A549 treated with Hydrocortisone at 1 μM for 4 hours (cell line): Measurements from ENCODE around the gene NPY4R. TPM values are rescaled to one million over a fixed set of nuclear protein-coding genes. Genes with fewer than 3 reads are reported as not detected.

Experiments used
- total RNA-seq: library from RNA; stranded (reverse); fragments of 200-300 nt; extraction: Qiagen RNA extraction; gene quantifications from 5 replicates; pipeline ENCODE4 v1.2.3, GENCODE V29; 2022

Gene NPY4R, protein sequence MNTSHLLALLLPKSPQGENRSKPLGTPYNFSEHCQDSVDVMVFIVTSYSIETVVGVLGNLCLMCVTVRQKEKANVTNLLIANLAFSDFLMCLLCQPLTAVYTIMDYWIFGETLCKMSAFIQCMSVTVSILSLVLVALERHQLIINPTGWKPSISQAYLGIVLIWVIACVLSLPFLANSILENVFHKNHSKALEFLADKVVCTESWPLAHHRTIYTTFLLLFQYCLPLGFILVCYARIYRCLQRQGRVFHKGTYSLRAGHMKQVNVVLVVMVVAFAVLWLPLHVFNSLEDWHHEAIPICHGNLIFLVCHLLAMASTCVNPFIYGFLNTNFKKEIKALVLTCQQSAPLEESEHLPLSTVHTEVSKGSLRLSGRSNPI
- 24.7 to 53.5 TPM (median 40.8 TPM) in 5 replicates for total RNA-seq

DNA sequence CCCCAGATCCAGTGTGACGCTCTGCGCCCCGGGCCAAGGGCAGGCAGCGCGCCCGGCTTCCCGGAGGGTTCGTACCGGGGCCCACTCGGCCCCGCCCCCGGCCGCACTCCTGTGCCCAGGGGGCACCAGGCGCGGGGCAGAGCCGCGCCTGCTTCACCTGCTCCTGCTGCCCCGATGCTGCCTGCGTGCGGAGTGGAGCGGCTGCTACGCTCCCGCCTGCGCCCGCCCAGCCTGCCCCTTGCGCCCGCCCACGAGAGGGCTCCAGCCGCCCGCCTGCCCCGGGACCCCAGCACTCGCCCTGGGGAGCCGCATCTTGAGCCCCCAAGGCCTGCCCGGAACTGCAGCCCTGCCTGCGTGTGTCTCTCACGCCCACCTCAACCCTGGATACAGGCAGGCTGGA lies at the start of gene NPY4R:
TSS of gene NPY4R (minus strand) at position 194 of the 400 bp plus-strand sequence. CDS start 3,323 bp downstream, outside the sequence.

Other genes starting within 250 kb of the NPY4R start
- gene ANTXRL, start 179.0 kb downstream of the NPY4R start, total RNA-seq = 0.14 to 0.82 TPM (median 0.30 TPM) in 5 replicates
- gene ANXA8L1, start 90.2 kb downstream of the NPY4R start, total RNA-seq = 94.4 to 128 TPM (median 105 TPM) in 5 replicates
- 27.8 to 43.2 TPM (median 36.3 TPM) in 5 replicates for gene GPRIN2, start 90.7 kb upstream of the NPY4R start, total RNA-seq
- 2.6 to 3.3 TPM (median 2.7 TPM) in 5 replicates for gene SYT15, start 113.2 kb upstream of the NPY4R start, total RNA-seq